Activated CD4-positive, alpha-beta T cell treated with anti-CD3 and anti-CD28 coated beads, Interleukin-2, Interleukin-6, amounts not matched to agents 100 ng/mL and 50 ng/mL, durations not matched to agents 16 hours and 8 hours (primary cell): ENCODE data around the gene PRKAR2B.

Source experiments
- DNase-seq: peaks from one replicate; pipeline ENCODE4 v3.0.0-alpha.2; 2020

PRKAR2B gene

GRCh38 chr7:107166736-107167426 lies 122.4 kb downstream of the PRKAR2B start:
- DNase-seq: no peak

- DNase-seq: peak; percentile 40
Measured at GRCh38 chr7:107167483-107168232, 123.2 kb downstream of the PRKAR2B start.

- DNase-seq: peak; percentile 98
Measured at GRCh38 chr7:107168233-107169119, 124.0 kb downstream of the PRKAR2B start, which contains the start of gene HBP1. Gene HBP1, plus strand, starts transcription at chr7:107169003. Its CDS starts 10,891 bp downstream, at chr7:107179894.

- DNase-seq: peak; percentile 95
Measured at GRCh38 chr7:107169120-107170050, 124.9 kb downstream of the PRKAR2B start.

GRCh38 chr7:107170051-107170915 lies 125.8 kb downstream of the PRKAR2B start:
- no peak for DNase-seq

GRCh38 chr7:107171496-107171895 lies 127.0 kb downstream of the PRKAR2B start:
- DNase-seq: no peak

- peak; percentile 10 for DNase-seq
Measured at GRCh38 chr7:107172276-107173032, 127.9 kb downstream of the PRKAR2B start.

GRCh38 chr7:107173191-107173590 lies 128.7 kb downstream of the PRKAR2B start:
- no peak for DNase-seq

- DNase-seq: peak; percentile 54
Measured at GRCh38 chr7:107173691-107174406, 129.3 kb downstream of the PRKAR2B start.

- DNase-seq: no peak
Measured at GRCh38 chr7:107179326-107180164, 135.0 kb downstream of the PRKAR2B start.

GRCh38 chr7:107180378-107180777 lies 135.9 kb downstream of the PRKAR2B start:
- no peak for DNase-seq

GRCh38 chr7:107181172-107181571 lies 136.7 kb downstream of the PRKAR2B start:
- DNase-seq: no peak

- no peak for DNase-seq
Measured at GRCh38 chr7:107185716-107186115, 141.2 kb downstream of the PRKAR2B start.

GRCh38 chr7:107186240-107186639 lies 141.7 kb downstream of the PRKAR2B start:
- no peak for DNase-seq

GRCh38 chr7:107187774-107188173 lies 143.3 kb downstream of the PRKAR2B start:
- no peak for DNase-seq

GRCh38 chr7:107190090-107190489 lies 145.6 kb downstream of the PRKAR2B start:
- DNase-seq: no peak

- DNase-seq: no peak
Measured at GRCh38 chr7:107194052-107194451, 149.5 kb downstream of the PRKAR2B start.

GRCh38 chr7:107196834-107197610 lies 152.5 kb downstream of the PRKAR2B start:
- no peak for DNase-seq
